HepG2 (cell line): ENCODE results near the gene DENND5B. TPM values are rescaled to one million over a fixed set of nuclear protein-coding genes. Genes with fewer than 3 reads are reported as not detected.

Experiments
- ATAC-seq: fragments of 200-7000 bp; cut with Tn5 transposase; 3 replicates; pipeline ENCODE4 v1.9.1; 2020; ENCODE audit warnings: mild to moderate bottlenecking, moderate library complexity
- BruUV-seq: library from RNA; stranded (reverse); fragments of 400-500 nt; replicated peaks from 2 replicates; lab custom pipeline; 2021; lab: Mats Ljungman, UMichigan
- CTCF ChIA-PET: fragments of 300-600 bp; formaldehyde crosslinking; extraction: SDS; loops from one replicate; lab custom pipeline; 2021; ENCODE audit warnings: low total read pairs, inconsistent platforms, low intra/inter-chr PET ratio; lab: Yijun Ruan, JAX
- POLR2A ChIA-PET: fragments of 350-600 bp; sonication (Branson Sonifier 250); formaldehyde crosslinking; loops from one replicate; lab custom pipeline; 2020; ENCODE audit warnings: antibody characterized with exemption, inconsistent platforms; lab: Yijun Ruan, JAX
- DNase-seq: peaks from one replicate; pipeline ENCODE4 v3.0.0-alpha.2; 2015; ENCODE audit warnings: low spot score
- FAIRE-seq: peaks from 3 replicates; lab custom pipeline; 2011; peaks lifted over from hg19 to GRCh38; lab: Jason Lieb, UNC
- H2AFZ ChIP-seq: one replicate; pipeline ENCODE4 v1.6.1; 2011; ENCODE audit warnings: low read length, inconsistent platforms
- H3K27ac ChIP-seq: fragments of 300-600 bp; 3 replicates; pipeline ENCODE4 v1.8.0; 2011; ENCODE audit warnings: mixed run types, mild to moderate bottlenecking, mixed read lengths, low read length, inconsistent platforms; ENCODE audit not compliant: insufficient read depth; ENCODE audit errors: extremely low read length
- H3K27me3 ChIP-seq, 2 experiments: fragments of 200-600 bp in 1 of 2; 2 replicates in 1 of 2; 3 replicates in 1 of 2; pipeline versions ENCODE4 v1.6.0 to v1.8.0; 2011; ENCODE audit warnings: low read length in 2 of 2, mild to moderate bottlenecking in 2 of 2, moderate library complexity in 2 of 2, inconsistent platforms in 1 of 2; ENCODE audit not compliant: insufficient read depth in 2 of 2, control insufficient read depth in 1 of 2
- H3K36me3 ChIP-seq, 2 experiments: fragments of 200-600 bp in 1 of 2; replicated peaks in 1 of 2; 2 replicates in 1 of 2; 3 replicates in 1 of 2; pipeline versions ENCODE4 v1.5.1 to v1.8.0; 2011; ENCODE audit warnings: low read length in 2 of 2, inconsistent platforms in 1 of 2; ENCODE audit not compliant: insufficient read depth in 2 of 2, control insufficient read depth in 1 of 2
- H3K4me1 ChIP-seq: 2 replicates; pipeline ENCODE4 v1.5.1; 2012; ENCODE audit warnings: low read length, inconsistent platforms; ENCODE audit not compliant: insufficient read depth
- H3K4me2 ChIP-seq: 2 replicates; pipeline ENCODE4 v1.6.0; 2011; ENCODE audit warnings: low read depth, low read length, inconsistent platforms
- H3K4me3 ChIP-seq, 3 experiments: fragments of 200-600 bp in 1 of 3; sonication (generic), shearing (Covaris generic) in 1 of 3; replicated peaks in 1 of 3; 2 replicates each; pipeline ENCODE4 v1.5.1; 2011 to 2016; ENCODE audit warnings: low read length in 3 of 3, inconsistent platforms in 2 of 3, low read depth in 2 of 3, mild to moderate bottlenecking in 2 of 3, control low read depth in 1 of 3, mixed read lengths in 1 of 3; ENCODE audit not compliant: insufficient read depth in 1 of 3
- H3K79me2 ChIP-seq: one replicate; pipeline ENCODE4 v1.6.1; 2011; ENCODE audit warnings: low read length, inconsistent platforms; ENCODE audit not compliant: insufficient read depth
- H3K9ac ChIP-seq: 2 replicates; pipeline ENCODE4 v1.6.0; 2011; ENCODE audit warnings: mild to moderate bottlenecking, low read depth, low read length, inconsistent platforms; ENCODE audit not compliant: insufficient read depth
- H3K9me3 ChIP-seq: 2 replicates; pipeline ENCODE4 v1.5.1; 2012; ENCODE audit warnings: mild to moderate bottlenecking, low read length
- H4K20me1 ChIP-seq: 2 replicates; pipeline ENCODE4 v1.6.0; 2011; ENCODE audit warnings: inconsistent platforms, mild to moderate bottlenecking, low read length, moderate library complexity; ENCODE audit not compliant: insufficient read depth
- BATF2 ChIP-seq: sonication (generic); formaldehyde crosslinking; IDR thresholded peaks from 2 replicates; pipeline ENCODE4 v1.8.0; 2022; ENCODE audit warnings: mild to moderate bottlenecking, missing genetic modification reagents, moderate library complexity
- CCAR2 ChIP-seq: fragments of 200-400 bp; formaldehyde crosslinking; optimal IDR thresholded peaks from 2 replicates; pipeline ENCODE3; 2018; ENCODE audit warnings: low read depth, mild to moderate bottlenecking, low read length, moderate library complexity
- ELF1 ChIP-seq: sonication (generic); formaldehyde crosslinking; IDR thresholded peaks from 2 replicates; pipeline ENCODE4 v1.4.0; 2020; ENCODE audit warnings: missing genetic modification reagents
- HIVEP1 ChIP-seq: sonication (generic); formaldehyde crosslinking; IDR thresholded peaks from 2 replicates; pipeline ENCODE4 v1.4.0; 2020; ENCODE audit warnings: mild to moderate bottlenecking, missing genetic modification reagents
- IKZF1 ChIP-seq: fragments of 450-650 bp; IDR thresholded peaks from 2 replicates; pipeline ENCODE4 v1.7.1; 2016
- MAF1 ChIP-seq: sonication (generic); formaldehyde crosslinking; IDR thresholded peaks from 2 replicates; pipeline ENCODE4 v1.5.0; 2020; ENCODE audit warnings: missing genetic modification reagents, borderline replicate concordance
- MATR3 ChIP-seq: sonication (generic); formaldehyde crosslinking; IDR thresholded peaks from 2 replicates; pipeline ENCODE4 v1.4.0; 2020; ENCODE audit warnings: missing genetic modification reagents
- MIER3 ChIP-seq: IDR thresholded peaks from 2 replicates; pipeline ENCODE4 v1.6.1; 2016; ENCODE audit warnings: missing compliant biosample characterization, borderline replicate concordance
- MNT ChIP-seq: fragments of 450-650 bp; IDR thresholded peaks from 2 replicates; pipeline ENCODE4 v1.6.1; 2016
- MXI1 ChIP-seq: IDR thresholded peaks from 3 replicates; pipeline ENCODE4 v1.6.1; 2012; ENCODE audit warnings: low read depth, low read length, inconsistent platforms, borderline replicate concordance
- ZBTB10 ChIP-seq: sonication (generic); formaldehyde crosslinking; IDR thresholded peaks from 2 replicates; pipeline ENCODE4 v1.4.0; 2020; ENCODE audit warnings: missing genetic modification reagents, borderline replicate concordance
- ZGPAT ChIP-seq: IDR thresholded peaks from 2 replicates; pipeline ENCODE4 v1.6.1; 2016; ENCODE audit warnings: mild to moderate bottlenecking
- ZNF138 ChIP-seq: sonication (generic); formaldehyde crosslinking; IDR thresholded peaks from 2 replicates; pipeline ENCODE4 v1.5.0; 2020; ENCODE audit warnings: mild to moderate bottlenecking, low read depth, missing genetic modification reagents
- ZNF260 ChIP-seq: sonication (generic); formaldehyde crosslinking; IDR thresholded peaks from 2 replicates; pipeline ENCODE4 v1.4.0; 2020; ENCODE audit warnings: missing genetic modification reagents, low read depth, mild to moderate bottlenecking, borderline replicate concordance
- ZNF703 ChIP-seq: sonication (generic); formaldehyde crosslinking; IDR thresholded peaks from 2 replicates; pipeline ENCODE4 v1.5.1; 2020; ENCODE audit warnings: missing genetic modification reagents, mild to moderate bottlenecking, moderate library complexity, borderline replicate concordance
- ZSCAN22 ChIP-seq: sonication (generic); formaldehyde crosslinking; IDR thresholded peaks from 2 replicates; pipeline ENCODE4 v1.4.0; 2020; ENCODE audit warnings: mild to moderate bottlenecking, missing genetic modification reagents
- ZSCAN25 ChIP-seq: sonication (generic); formaldehyde crosslinking; IDR thresholded peaks from 2 replicates; pipeline ENCODE4 v1.8.0; 2022; ENCODE audit warnings: mild to moderate bottlenecking, missing genetic modification reagents
- WGBS: methylation state at CpG from one replicate; pipeline ENCODE4 v1.1.6; 2017; ENCODE audit warnings: low lambda C conversion rate; 5-methylcytosine and 5-hydroxymethylcytosine counted together
- in situ Hi-C: cut with HindIII; loops from 2 replicates; pipeline ENCODE4 v1.10.0; 2017; ENCODE audit warnings: low pct_unique_long_range_greater_than_20kb; ENCODE audit not compliant: extremely low pct_ligation_motif_present
- intact Hi-C: fragments of 100-400 bp; cut with micrococcal nuclease; formaldehyde crosslinking; loops from one replicate; pipeline ENCODE4 v1.10.0; 2022; ENCODE audit not compliant: unreplicated experiment
- polyA plus RNA-seq, 8 experiments: library from polyadenylated mRNA; depleted of rRNA in 3 of 8; stranded (reverse) in 7 of 8; unstranded in 1 of 8; fragments of >200 nt; fragmentation: Illumina TruSeq in 4 of 8; extraction: Trizol in 4 of 8; gene quantifications; 2 replicates each; pipeline versions ENCODE4 v1.2.1 to v1.2.3, GENCODE V29; 2011 to 2016; ENCODE audit warnings: low read depth in 4 of 8, missing spikeins in 1 of 8, mixed read lengths in 1 of 8; ENCODE audit not compliant: insufficient read depth in 1 of 8
- total RNA-seq, 5 experiments: library from RNA; depleted of rRNA; stranded (reverse); fragments of >200 nt; fragmentation: Illumina TruSeq; extraction: Trizol; gene quantifications; 2 replicates each; pipeline ENCODE4 v1.2.3, GENCODE V29; 2016; ENCODE audit warnings: low read depth in 1 of 5

DENND5B gene
- total and polyA plus RNA-seq, 2 of the 13 experiments (the other 11 are each of a cell fraction or from before 2014, with no cell fraction given) = 14.7 to 18.7 TPM

- Histone ChIP-seq H3K36me3 (peaks cover 9 to 39% of the 10 kb centered on the region in 2 experiments), H3K27ac (no peak overlapping the region), H3K9me3 (no peaks in the 10 kb centered on the region), H3K4me1 (no peaks in the 10 kb centered on the region), H3K79me2 (no peaks in the 10 kb centered on the region), H3K9ac (no peak overlapping the region), H3K27me3 (no peaks in the 10 kb centered on the region), H2AFZ (no peak overlapping the region), H3K4me3 (no peak overlapping the region), H3K4me2 (no peak overlapping the region), H4K20me1 (no peaks in the 10 kb centered on the region)
- no TSS peak for BruUV-seq
- TF ChIP-seq IKZF1 (no peak), ZNF138 (CRISPR knock-in tag) (no peak), ZBTB10 (CRISPR knock-in tag) (no peak), MIER3 (CRISPR knock-in tag) (no peak), MXI1 (no peak), ZNF260 (CRISPR knock-in tag) (no peak), CCAR2 (no peak), ZSCAN25 (CRISPR knock-in tag) (no peak), BATF2 (CRISPR knock-in tag) (no peak), HIVEP1 (no peak), MATR3 (CRISPR knock-in tag) (no peak), MAF1 (CRISPR knock-in tag) (no peak), ZSCAN22 (CRISPR knock-in tag) (no peak), MNT (no peak), ELF1 (CRISPR knock-in tag) (no peak), ZGPAT (no peak), ZNF703 (CRISPR knock-in tag) (no peak)
- ATAC-seq (no peak), FAIRE-seq (no peak), DNase-seq (no peak)
- ChIA-PET POLR2A (no interaction called here), CTCF (no interaction called here)
- intact Hi-C loops (no loop called here), in situ Hi-C loops (loop anchor here (25.0 kb wide), 1 partner anchor 924 kb away; no protein-coding TSS in a partner anchor)
- 94% methylated on average over 4 of the region's 4 CpGs for WGBS
Observed at GRCh38 chr12:31388713-31389112, 202.2 kb downstream of the DENND5B start.
